ENCODE data around the gene BSPRY.
A peak's percentile ranks its signal among the peaks of the same experiment; 100 is the strongest.
"Not testable (repeated sequence)": the region's sequence is repeated elsewhere in the genome, so short reads cannot be mapped to it uniquely, and the experiment has no call there.

The BSPRY gene

DNA sequence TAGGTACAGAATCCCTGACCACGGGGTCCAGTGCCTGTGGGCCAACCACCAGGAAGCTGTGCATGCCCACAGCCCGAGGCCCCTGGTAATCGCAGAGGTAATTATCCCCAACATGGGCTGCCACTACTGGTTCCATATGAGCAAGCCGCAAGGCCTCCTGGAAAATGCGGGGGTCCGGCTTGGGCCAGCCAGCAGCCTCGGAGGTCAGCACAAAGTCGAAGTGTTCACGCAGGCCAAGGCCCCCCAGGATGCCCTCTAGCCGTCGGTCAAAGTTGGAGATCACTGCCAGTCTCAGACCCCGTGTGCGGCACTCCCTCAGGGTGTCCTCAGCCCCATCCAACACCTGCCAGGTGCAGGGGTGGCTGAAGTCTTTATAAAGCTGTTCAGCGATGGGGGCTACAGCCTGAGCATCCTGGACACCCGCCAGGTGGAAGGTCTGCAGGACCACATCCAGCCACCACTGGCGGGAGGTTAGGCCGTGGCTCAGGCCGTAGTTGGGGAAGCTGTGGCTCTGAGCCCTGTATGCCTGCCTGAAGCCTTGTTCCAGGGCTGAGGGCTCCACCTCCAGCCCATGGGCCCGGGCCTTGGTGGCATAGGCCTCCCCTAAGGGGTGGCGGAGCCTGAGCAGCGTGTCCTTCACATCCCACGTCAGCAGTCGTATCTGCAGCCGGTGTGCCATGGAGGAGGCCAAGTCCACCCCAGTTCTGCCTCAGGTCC lies 24.5 kb downstream of the BSPRY start:
- no peak overlapping the region for H3K4me3 ChIP-seq (ENCODE audit: low read depth in 1 of 2, low read length in 2 of 2)
- TF ChIP-seq, protein P1, sequence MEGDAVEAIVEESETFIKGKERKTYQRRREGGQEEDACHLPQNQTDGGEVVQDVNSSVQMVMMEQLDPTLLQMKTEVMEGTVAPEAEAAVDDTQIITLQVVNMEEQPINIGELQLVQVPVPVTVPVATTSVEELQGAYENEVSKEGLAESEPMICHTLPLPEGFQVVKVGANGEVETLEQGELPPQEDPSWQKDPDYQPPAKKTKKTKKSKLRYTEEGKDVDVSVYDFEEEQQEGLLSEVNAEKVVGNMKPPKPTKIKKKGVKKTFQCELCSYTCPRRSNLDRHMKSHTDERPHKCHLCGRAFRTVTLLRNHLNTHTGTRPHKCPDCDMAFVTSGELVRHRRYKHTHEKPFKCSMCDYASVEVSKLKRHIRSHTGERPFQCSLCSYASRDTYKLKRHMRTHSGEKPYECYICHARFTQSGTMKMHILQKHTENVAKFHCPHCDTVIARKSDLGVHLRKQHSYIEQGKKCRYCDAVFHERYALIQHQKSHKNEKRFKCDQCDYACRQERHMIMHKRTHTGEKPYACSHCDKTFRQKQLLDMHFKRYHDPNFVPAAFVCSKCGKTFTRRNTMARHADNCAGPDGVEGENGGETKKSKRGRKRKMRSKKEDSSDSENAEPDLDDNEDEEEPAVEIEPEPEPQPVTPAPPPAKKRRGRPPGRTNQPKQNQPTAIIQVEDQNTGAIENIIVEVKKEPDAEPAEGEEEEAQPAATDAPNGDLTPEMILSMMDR (IDR thresholded peaks at IDR 0.05; ENCODE audit: borderline replicate concordance, extremely low read depth, low read length, poor library complexity, severe bottlenecking): no peak
- TF ChIP-seq EZH2 (IDR thresholded peaks at IDR 0.05; ENCODE audit: borderline replicate concordance, low read depth, low read length, severe bottlenecking): no peak
- H3K4me2 ChIP-seq (ENCODE audit: insufficient read depth, low read length): no peak overlapping the region
- H3K27ac ChIP-seq (ENCODE audit: low read length): no peak overlapping the region
- H3K4me1 ChIP-seq (ENCODE audit: insufficient read depth, low read length): peaks cover 19% of the 10 kb centered on the region
- no peaks in the 10 kb centered on the region for H3K9me3 ChIP-seq (ENCODE audit: insufficient read depth, low read length, severe bottlenecking)
- peaks cover 4% of the 10 kb centered on the region; the same call in 1 of the 2 replicates for H3K79me2 ChIP-seq (ENCODE audit: insufficient read depth, low read length)
- DNase-seq: no peak
- H4K20me1 ChIP-seq (ENCODE audit: insufficient read depth, low read length): no peaks in the 10 kb centered on the region
- peaks cover 18% of the 10 kb centered on the region for H3K36me3 ChIP-seq (ENCODE audit: insufficient read depth, low read length)
- no peaks in the 10 kb centered on the region for H3K27me3 ChIP-seq (ENCODE audit: insufficient read depth, low read length, poor library complexity)
- no peak for ATAC-seq (ENCODE audit: insufficient read depth, low read depth)
- H3K9ac ChIP-seq (ENCODE audit: low read depth, low read length): no peak overlapping the region
- H2AFZ ChIP-seq (ENCODE audit: low read depth, low read length): no peak overlapping the region

DNA sequence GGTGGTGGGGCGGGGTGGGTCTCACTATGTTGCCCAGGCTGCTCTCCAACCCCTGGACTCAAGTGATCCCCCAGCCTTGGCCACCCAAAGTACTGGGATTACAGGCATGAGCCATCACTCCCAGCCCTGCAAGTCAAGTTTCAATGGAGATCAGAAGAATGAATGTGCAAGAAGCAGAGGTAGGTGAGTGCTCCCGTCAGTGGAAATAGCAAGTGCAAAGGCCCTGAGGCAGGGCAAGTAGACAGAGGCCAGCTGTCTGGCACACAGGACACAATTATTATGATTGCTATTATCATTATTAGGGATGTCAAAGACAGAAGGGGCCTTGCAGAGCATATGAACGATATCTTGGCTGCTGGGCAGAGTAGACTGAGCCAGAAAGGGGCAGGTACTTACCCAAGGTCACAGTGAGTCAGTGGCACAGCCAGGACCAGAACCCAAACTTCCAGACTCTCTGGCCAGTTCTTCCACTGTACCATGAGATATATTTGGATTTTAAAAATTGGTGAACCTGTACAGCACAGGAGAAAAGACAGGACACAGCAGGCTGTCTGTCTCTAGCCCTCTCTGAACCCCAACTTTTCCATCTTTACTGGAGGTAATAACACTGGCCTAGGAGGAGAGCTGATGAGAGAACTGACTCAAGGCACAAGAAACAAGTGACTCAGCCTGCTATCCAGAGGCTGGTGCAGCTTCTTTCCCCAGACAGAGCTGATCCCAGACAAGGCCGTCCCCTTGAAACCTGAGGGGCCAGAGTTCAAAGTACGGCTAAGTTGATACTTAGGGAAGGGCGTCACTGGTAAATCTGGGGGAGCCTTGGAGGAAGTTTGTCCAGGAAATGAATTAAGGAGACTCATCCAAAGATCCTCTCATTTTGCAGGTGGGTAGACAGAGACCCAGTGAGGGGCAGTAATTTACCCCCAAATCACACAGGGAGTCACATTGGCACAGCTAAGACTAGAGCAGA lies 26.0 kb downstream of the BSPRY start:
- Histone ChIP-seq H3K4me3 (ENCODE audit: low read depth in 1 of 2, low read length in 2 of 2) (peak overlapping the region in 1 of 2 experiments; percentile 39; a peak in 2 of 4 replicates), H3K9me3 (ENCODE audit: insufficient read depth, low read length, severe bottlenecking) (no peaks in the 10 kb centered on the region), H3K27ac (ENCODE audit: low read length) (no peak overlapping the region), H2AFZ (ENCODE audit: low read depth, low read length) (no peak overlapping the region), H3K4me2 (ENCODE audit: insufficient read depth, low read length) (peak overlapping the region; percentile 90; the same call in 1 of the 2 replicates), H3K36me3 (ENCODE audit: insufficient read depth, low read length) (peaks cover 18% of the 10 kb centered on the region), H3K4me1 (ENCODE audit: insufficient read depth, low read length) (peaks cover 19% of the 10 kb centered on the region), H4K20me1 (ENCODE audit: insufficient read depth, low read length) (no peaks in the 10 kb centered on the region), H3K27me3 (ENCODE audit: insufficient read depth, low read length, poor library complexity) (no peaks in the 10 kb centered on the region), H3K79me2 (ENCODE audit: insufficient read depth, low read length) (peaks cover 4% of the 10 kb centered on the region; the same call in 1 of the 2 replicates), H3K9ac (ENCODE audit: low read depth, low read length) (0 out of 2 replicates have a peak overlapping the region, but pooled peaks have one; percentile 0)
- ATAC-seq (ENCODE audit: insufficient read depth, low read depth) (no peak), DNase-seq (no peak)
- TF ChIP-seq, protein P1 (IDR thresholded peaks at IDR 0.05; ENCODE audit: borderline replicate concordance, extremely low read depth, low read length, poor library complexity, severe bottlenecking): no peak
- TF ChIP-seq EZH2 (IDR thresholded peaks at IDR 0.05; ENCODE audit: borderline replicate concordance, low read depth, low read length, severe bottlenecking): no peak

DNA sequence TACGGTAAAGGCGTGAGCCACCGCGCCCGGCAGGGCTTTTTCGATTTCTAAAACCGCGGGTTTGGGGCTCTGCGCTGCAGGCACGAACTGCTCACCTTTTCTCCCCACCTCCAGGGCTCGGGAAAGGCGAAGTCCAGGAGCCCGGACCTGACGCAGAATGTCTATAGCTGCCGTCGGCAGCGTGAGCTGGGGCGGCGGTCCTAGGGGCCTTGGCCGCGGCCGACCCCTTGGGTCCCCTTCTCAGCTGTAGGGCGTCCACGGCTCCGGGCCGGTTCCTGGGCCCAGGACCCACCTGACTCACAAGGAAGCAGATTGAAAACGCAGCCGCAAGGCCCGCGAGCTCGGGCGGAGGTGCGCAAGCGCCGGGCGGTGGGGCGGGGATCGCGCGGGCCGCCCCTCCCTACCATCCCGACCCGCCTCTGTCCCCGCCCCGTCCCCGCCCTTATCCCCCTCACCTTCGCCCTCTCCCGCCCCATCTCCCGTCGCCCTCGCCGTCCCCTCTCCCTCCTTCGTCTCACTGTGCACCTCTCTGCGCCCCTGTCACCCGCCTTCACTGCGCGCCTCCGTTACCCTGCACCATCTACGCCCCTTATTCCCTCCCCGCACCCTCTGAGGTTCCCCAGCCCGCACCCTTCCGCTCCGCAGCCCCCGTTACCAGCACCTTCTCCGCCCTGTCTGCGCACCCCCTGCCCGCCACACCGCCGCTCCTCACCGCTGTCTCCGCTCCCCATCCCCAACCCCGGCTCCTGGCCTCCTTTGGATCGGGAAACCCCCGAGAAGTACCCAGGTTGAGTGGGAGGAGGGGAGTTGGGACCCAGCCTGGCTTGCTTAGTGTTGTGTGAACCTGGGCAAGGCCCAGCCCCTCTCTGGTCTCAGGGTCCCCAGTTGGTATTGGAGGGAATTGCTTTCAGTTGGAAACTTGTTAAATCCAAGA lies 27.6 kb downstream of the BSPRY start, which contains the start of gene HDHD3:
TSS of gene HDHD3 (minus strand) at position 353 of the 934 bp plus-strand sequence. CDS start 2,632 bp downstream, outside the sequence.
- Histone ChIP-seq H3K27me3 (ENCODE audit: insufficient read depth, low read length, poor library complexity) (no peaks in the 10 kb centered on the region), H3K79me2 (ENCODE audit: insufficient read depth, low read length) (peaks cover 4% of the 10 kb centered on the region; the same call in 1 of the 2 replicates), H3K9me3 (ENCODE audit: insufficient read depth, low read length, severe bottlenecking) (no peaks in the 10 kb centered on the region), H3K27ac (ENCODE audit: low read length) (peak within 1 kb of the TSS; percentile 66), H3K4me2 (ENCODE audit: insufficient read depth, low read length) (peak within 1 kb of the TSS; percentile 90), H4K20me1 (ENCODE audit: insufficient read depth, low read length) (no peaks in the 10 kb centered on the region), H3K9ac (ENCODE audit: low read depth, low read length) (peak within 1 kb of the TSS; percentile 67), H2AFZ (ENCODE audit: low read depth, low read length) (peak within 1 kb of the TSS; percentile 93), H3K4me1 (ENCODE audit: insufficient read depth, low read length) (peaks cover 19% of the 10 kb centered on the region), H3K4me3 (ENCODE audit: low read depth in 1 of 2, low read length in 2 of 2) (peak within 1 kb of the TSS; percentile 81 to 91; a peak in 3 of 4 replicates), H3K36me3 (ENCODE audit: insufficient read depth, low read length) (peaks cover 18% of the 10 kb centered on the region)
- DNase-seq (peak; percentile 76), ATAC-seq (ENCODE audit: insufficient read depth, low read depth) (peak; percentile 91)
- TF ChIP-seq, protein P1 (IDR thresholded peaks at IDR 0.05; ENCODE audit: borderline replicate concordance, extremely low read depth, low read length, poor library complexity, severe bottlenecking): no peak
- no peak for TF ChIP-seq EZH2 (IDR thresholded peaks at IDR 0.05; ENCODE audit: borderline replicate concordance, low read depth, low read length, severe bottlenecking)

DNA sequence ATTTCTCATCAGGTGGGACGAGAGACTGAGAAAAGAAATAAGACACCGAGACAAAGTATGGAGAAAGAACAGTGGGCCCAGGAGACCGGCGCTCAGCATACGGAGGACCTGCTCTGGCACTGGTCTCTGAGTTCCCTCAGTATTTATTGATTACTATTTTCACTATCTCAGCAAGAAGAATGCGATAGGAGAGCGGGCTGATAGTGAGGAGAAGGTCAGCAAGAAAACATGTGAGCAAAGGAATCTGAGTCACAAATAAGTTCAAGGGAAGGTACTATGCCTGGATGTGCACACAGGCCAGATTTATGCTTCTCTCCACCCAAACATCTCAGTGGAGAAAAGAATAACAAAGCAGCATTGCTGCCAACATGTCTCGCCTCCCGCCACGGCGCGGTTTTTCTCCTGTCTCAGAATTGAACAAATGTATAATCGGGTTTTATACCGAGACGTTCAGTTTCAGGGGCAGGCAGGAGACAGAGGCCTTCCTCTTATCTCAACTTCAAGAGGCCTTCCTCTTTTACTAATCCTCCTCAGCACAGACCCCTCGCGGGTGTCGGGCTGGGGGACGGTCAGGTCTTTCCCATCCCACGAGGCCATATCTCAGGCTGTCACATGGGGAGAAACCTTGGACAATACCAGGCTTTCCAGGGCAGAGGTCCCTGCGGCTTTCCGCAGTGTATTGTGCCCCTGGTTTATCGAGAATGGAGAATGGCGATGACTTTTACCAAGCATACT lies 29.9 kb downstream of the BSPRY start:
- not testable (repeated sequence) for H2AFZ ChIP-seq (ENCODE audit: low read depth, low read length); H3K79me2 ChIP-seq (ENCODE audit: insufficient read depth, low read length); H3K4me3 ChIP-seq (ENCODE audit: low read depth in 1 of 2, low read length in 2 of 2); H3K27me3 ChIP-seq (ENCODE audit: insufficient read depth, low read length, poor library complexity); H3K27ac ChIP-seq (ENCODE audit: low read length); ATAC-seq (ENCODE audit: insufficient read depth, low read depth); H3K4me2 ChIP-seq (ENCODE audit: insufficient read depth, low read length); H4K20me1 ChIP-seq (ENCODE audit: insufficient read depth, low read length); DNase-seq; H3K9ac ChIP-seq (ENCODE audit: low read depth, low read length); H3K36me3 ChIP-seq (ENCODE audit: insufficient read depth, low read length); H3K9me3 ChIP-seq (ENCODE audit: insufficient read depth, low read length, severe bottlenecking)
- H3K4me1 ChIP-seq (ENCODE audit: insufficient read depth, low read length): peaks cover 19% of the 10 kb centered on the region

Data from DND-41 (cell line).